ENCODE measurements around the gene NUP210. TPM values are rescaled to one million over a fixed set of nuclear protein-coding genes. Genes with fewer than 3 reads are reported as not detected.

Gene NUP210
- total RNA-seq, 1 donor from 2014 or later: 3.0 TPM

DNA sequence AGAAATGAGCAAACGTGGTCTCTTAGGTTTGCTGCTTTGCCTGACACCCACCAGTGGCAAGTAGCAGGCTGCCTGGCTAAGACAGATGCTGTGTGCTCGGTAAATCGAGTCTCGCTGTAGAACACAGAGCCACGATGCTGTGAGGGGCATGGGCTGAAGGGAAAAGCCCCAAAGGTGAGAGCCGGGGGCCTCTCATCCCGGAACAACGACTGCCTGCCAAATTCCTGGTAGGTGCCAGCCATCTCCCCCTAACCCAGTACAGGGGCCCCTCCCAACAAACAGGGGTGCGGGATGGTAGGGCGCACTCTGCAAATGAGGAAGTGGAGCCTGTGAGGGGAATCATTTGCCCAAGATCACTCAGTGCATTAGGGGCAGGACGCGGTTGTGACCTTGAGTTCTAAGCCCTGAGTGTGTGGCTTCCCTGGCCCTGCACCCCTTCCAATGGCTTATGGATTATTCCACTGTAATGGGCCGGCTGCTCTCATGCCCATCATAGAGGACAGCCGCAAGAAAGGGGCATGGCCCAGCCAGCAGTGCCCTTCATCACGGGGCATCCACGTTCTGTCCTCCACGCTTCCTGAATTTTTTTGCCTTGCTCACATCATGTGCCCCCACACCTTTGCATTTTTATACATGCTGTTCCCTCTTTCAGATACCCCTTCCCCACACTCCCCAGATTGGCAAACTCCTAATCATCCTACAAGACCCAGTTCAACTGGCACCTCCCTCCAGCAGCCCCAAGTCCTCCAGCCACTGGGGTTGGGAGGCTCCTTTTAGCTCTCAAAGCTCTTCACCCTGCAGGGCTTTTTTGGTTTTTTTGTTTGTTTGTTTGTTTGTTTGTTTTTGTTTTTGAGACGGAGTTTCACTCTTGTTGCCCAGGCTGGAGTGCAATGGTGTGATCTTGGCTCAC lies 125.4 kb downstream of the NUP210 start:
- no peak for DNase-seq (ENCODE audit: low spot score)
- TF ChIP-seq, protein P1, sequence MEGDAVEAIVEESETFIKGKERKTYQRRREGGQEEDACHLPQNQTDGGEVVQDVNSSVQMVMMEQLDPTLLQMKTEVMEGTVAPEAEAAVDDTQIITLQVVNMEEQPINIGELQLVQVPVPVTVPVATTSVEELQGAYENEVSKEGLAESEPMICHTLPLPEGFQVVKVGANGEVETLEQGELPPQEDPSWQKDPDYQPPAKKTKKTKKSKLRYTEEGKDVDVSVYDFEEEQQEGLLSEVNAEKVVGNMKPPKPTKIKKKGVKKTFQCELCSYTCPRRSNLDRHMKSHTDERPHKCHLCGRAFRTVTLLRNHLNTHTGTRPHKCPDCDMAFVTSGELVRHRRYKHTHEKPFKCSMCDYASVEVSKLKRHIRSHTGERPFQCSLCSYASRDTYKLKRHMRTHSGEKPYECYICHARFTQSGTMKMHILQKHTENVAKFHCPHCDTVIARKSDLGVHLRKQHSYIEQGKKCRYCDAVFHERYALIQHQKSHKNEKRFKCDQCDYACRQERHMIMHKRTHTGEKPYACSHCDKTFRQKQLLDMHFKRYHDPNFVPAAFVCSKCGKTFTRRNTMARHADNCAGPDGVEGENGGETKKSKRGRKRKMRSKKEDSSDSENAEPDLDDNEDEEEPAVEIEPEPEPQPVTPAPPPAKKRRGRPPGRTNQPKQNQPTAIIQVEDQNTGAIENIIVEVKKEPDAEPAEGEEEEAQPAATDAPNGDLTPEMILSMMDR (IDR thresholded peaks at IDR 0.05; ENCODE audit: unreplicated experiment): no peak
- Mint-ChIP-seq H3K27ac (ENCODE audit: unreplicated experiment) (no peak overlapping the region), H3K4me3 (ENCODE audit: unreplicated experiment) (no peak overlapping the region), H3K27me3 (ENCODE audit: unreplicated experiment) (peaks cover 3% of the 10 kb centered on the region), H3K36me3 (ENCODE audit: low read depth, unreplicated experiment) (no peaks in the 10 kb centered on the region), H3K4me1 (ENCODE audit: unreplicated experiment) (peaks cover 43% of the 10 kb centered on the region), H3K9me3 (ENCODE audit: unreplicated experiment) (no peaks in the 10 kb centered on the region)

DNA sequence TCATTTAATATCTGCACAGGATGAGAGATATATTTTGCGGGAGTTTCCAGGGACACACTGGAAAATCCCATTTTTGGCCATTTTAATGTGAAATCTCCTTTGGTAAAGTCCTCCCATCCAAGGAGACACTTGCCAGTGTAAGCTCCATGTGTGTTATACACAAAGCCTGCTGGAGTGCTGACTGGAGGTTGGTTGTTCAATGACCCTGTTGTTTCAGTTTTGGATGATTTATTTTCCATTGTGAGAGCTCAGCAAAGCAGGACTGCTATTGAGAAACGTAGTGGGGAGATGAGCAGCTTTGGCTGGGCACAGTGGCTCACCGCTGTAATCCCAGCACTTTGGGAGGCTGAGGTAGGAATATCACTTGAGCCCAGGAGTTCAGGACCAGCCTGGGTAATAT lies 127.7 kb downstream of the NUP210 start:
- DNase-seq (ENCODE audit: low spot score): no peak
- Mint-ChIP-seq H3K36me3 (ENCODE audit: low read depth, unreplicated experiment) (no peaks in the 10 kb centered on the region), H3K27me3 (ENCODE audit: unreplicated experiment) (peaks cover 3% of the 10 kb centered on the region), H3K27ac (ENCODE audit: unreplicated experiment) (no peak overlapping the region), H3K9me3 (ENCODE audit: unreplicated experiment) (no peaks in the 10 kb centered on the region), H3K4me3 (ENCODE audit: unreplicated experiment) (no peak overlapping the region), H3K4me1 (ENCODE audit: unreplicated experiment) (peaks cover 34% of the 10 kb centered on the region)
- TF ChIP-seq, protein P1 (IDR thresholded peaks at IDR 0.05; ENCODE audit: unreplicated experiment): no peak

DNA sequence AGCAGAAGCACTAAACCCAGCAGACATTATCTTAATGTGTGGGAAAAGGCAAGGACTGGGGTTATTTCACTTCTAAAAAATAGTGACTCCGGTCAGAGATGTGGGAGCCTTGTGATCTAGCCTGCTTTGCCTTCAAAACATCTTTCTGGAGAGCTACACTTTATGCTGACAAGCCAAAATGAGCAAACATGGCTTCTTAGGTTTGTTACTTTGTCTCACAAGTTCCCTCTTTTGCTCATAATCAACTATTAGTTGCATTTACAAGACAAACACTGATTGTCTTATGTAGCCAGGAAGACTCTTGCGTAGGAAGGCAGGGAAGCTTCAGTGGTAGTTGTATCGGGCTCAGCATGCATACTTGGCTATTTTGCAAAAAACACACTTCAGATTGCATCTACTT lies 129.2 kb downstream of the NUP210 start:
- TF ChIP-seq, protein P1 (IDR thresholded peaks at IDR 0.05; ENCODE audit: unreplicated experiment): no peak
- Mint-ChIP-seq H3K4me3 (ENCODE audit: unreplicated experiment) (no peak overlapping the region), H3K36me3 (ENCODE audit: low read depth, unreplicated experiment) (peaks cover 4% of the 10 kb centered on the region), H3K4me1 (ENCODE audit: unreplicated experiment) (peaks cover 26% of the 10 kb centered on the region), H3K27me3 (ENCODE audit: unreplicated experiment) (peaks cover 3% of the 10 kb centered on the region), H3K9me3 (ENCODE audit: unreplicated experiment) (no peaks in the 10 kb centered on the region), H3K27ac (ENCODE audit: unreplicated experiment) (no peak overlapping the region)
- DNase-seq (ENCODE audit: low spot score): no peak

DNA sequence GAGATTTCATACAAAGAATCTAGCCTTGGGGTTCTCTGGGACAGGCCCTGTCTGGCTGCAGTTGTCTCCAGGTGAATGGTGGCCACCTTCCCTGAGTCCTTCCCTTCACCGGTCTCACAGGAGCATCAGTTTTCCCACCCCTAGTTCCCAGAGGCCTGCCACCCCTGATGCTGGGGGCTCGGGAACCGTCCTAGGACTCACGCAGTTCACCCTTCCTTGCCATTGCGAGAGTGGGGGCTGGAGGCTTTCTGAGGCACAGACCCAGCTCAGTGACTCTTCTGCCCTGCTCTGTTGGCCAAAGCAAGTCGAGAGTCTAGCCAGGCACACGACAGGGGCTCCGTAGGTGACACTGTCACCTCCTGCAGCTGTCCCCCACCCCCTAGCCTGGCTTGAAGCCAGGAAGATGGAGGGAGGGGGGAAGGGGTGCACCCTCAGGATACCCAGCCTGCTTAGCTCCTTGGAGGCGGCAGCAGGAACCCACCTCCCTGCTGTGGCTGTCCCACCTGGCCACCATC lies 130.3 kb downstream of the NUP210 start:
- no peaks in the 10 kb centered on the region for H3K9me3 Mint-ChIP-seq (ENCODE audit: unreplicated experiment)
- peaks cover 17% of the 10 kb centered on the region for H3K4me1 Mint-ChIP-seq (ENCODE audit: unreplicated experiment)
- H3K36me3 Mint-ChIP-seq (ENCODE audit: low read depth, unreplicated experiment): peaks cover 4% of the 10 kb centered on the region
- no peak overlapping the region for H3K27ac Mint-ChIP-seq (ENCODE audit: unreplicated experiment)
- H3K4me3 Mint-ChIP-seq (ENCODE audit: unreplicated experiment): no peak overlapping the region
- DNase-seq (ENCODE audit: low spot score): no peak
- TF ChIP-seq, protein P1 (IDR thresholded peaks at IDR 0.05; ENCODE audit: unreplicated experiment): no peak
- H3K27me3 Mint-ChIP-seq (ENCODE audit: unreplicated experiment): peaks cover under 1% of the 10 kb centered on the region
